K562 (cell line): ENCODE results near the gene RALGAPA2. TPM values are rescaled to one million over a fixed set of nuclear protein-coding genes. Genes with fewer than 3 reads are reported as not detected.

Experiments
- FUS ChIP-seq: fragments of 200-400 bp; formaldehyde crosslinking; optimal IDR thresholded peaks from 2 replicates; pipeline ENCODE3; 2017; ENCODE audit warnings: low read depth, low read length
- HLTF ChIP-seq: fragments of 450-650 bp; IDR thresholded peaks from 2 replicates; pipeline ENCODE4 v1.6.1; 2016
- ZFX ChIP-seq: sonication (generic); formaldehyde crosslinking; IDR thresholded peaks from 2 replicates; pipeline ENCODE4 v1.8.0; 2022; ENCODE audit warnings: mild to moderate bottlenecking, missing genetic modification reagents, moderate library complexity
- polyA plus RNA-seq, 8 experiments: library from polyadenylated mRNA; depleted of rRNA in 4 of 8; stranded (reverse) in 5 of 8; unstranded in 3 of 8; fragments of >200 nt; fragmentation: Nextera tagmentation in 2 of 8; fragmentation: Illumina TruSeq in 1 of 8; extraction: Ambion mirVana in 2 of 8; extraction: Trizol in 1 of 8; gene quantifications; 2 replicates each; pipeline versions ENCODE4 v1.2.1 to v1.2.3, GENCODE V29; 2011 to 2014; ENCODE audit warnings: inconsistent platforms in 1 of 8, missing spikeins in 1 of 8
- total RNA-seq, 7 experiments: library from RNA; depleted of rRNA in 6 of 7; stranded (reverse); fragments of >200 nt in 6 of 7; fragmentation: Illumina TruSeq in 2 of 7; extraction: Trizol in 2 of 7; gene quantifications; 2 replicates each; pipeline versions ENCODE4 v1.2.1 to v1.2.3, GENCODE V29; 2011 to 2021; ENCODE audit warnings: low replicate concordance in 1 of 7
- TF ChIP-seq, protein P1 (sequence below): fragments of 250-450 bp; sonication (Bioruptor Pico); IDR thresholded peaks from 2 replicates; pipeline ENCODE4 v1.4.0; 2020; ENCODE audit warnings: mild to moderate bottlenecking
- TF ChIP-seq, protein P2 (sequence below): sonication (generic); formaldehyde crosslinking; IDR thresholded peaks from 2 replicates; pipeline ENCODE4 v1.8.0; 2022; ENCODE audit warnings: mild to moderate bottlenecking, missing genetic modification reagents
- TF ChIP-seq, protein P3 (sequence below): fragments of 250-450 bp; sonication (Bioruptor Pico); IDR thresholded peaks from 2 replicates; pipeline ENCODE4 v1.5.0; 2021; ENCODE audit warnings: mild to moderate bottlenecking, moderate library complexity

Gene RALGAPA2
- total and polyA plus RNA-seq, 9 of the 15 experiments (the other 6 are each of a cell fraction or from before 2014, with no cell fraction given) = 0.35 to 2.7 (median 1.4) TPM

DNA sequence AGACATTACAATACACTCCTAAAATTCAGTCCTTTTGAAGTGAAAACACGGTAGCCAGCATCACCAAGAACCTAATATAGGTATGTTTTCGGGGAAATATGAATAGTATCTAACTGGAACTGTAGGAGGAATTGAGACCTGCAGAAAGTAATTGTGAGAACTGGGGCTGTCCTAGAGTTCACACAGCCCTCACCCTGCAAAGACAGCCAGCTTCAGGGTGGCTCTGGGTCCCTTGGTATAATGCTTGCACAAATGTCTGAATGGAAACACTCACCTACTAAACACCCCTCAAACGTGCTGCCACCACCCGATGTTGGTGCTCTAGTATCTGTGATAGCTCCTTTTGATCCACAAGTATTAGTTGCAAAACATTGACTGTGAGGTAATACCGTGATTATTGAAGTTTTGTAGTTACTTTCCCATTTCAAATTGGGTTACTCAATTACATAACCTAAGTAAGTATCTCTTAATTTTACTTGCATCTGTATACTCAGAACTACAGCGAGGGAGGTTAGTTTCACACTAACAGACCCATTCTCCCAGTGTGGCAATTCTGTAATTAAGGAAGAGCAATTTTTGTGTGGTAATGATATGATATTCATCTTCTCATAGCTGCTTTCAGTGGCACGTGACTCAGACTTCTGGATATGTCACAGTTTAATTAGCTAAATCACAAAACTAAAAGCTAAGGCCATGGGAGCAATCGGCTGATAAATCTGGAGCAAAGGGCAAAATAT is 215.0 kb downstream of the RALGAPA2 start (continued):
- TF ChIP-seq, protein P1, sequence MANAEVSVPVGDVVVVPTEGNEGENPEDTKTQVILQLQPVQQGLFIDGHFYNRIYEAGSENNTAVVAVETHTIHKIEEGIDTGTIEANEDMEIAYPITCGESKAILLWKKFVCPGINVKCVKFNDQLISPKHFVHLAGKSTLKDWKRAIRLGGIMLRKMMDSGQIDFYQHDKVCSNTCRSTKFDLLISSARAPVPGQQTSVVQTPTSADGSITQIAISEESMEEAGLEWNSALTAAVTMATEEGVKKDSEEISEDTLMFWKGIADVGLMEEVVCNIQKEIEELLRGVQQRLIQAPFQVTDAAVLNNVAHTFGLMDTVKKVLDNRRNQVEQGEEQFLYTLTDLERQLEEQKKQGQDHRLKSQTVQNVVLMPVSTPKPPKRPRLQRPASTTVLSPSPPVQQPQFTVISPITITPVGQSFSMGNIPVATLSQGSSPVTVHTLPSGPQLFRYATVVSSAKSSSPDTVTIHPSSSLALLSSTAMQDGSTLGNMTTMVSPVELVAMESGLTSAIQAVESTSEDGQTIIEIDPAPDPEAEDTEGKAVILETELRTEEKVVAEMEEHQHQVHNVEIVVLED (CRISPR knock-in tag) = no peak
- TF ChIP-seq, protein P2, sequence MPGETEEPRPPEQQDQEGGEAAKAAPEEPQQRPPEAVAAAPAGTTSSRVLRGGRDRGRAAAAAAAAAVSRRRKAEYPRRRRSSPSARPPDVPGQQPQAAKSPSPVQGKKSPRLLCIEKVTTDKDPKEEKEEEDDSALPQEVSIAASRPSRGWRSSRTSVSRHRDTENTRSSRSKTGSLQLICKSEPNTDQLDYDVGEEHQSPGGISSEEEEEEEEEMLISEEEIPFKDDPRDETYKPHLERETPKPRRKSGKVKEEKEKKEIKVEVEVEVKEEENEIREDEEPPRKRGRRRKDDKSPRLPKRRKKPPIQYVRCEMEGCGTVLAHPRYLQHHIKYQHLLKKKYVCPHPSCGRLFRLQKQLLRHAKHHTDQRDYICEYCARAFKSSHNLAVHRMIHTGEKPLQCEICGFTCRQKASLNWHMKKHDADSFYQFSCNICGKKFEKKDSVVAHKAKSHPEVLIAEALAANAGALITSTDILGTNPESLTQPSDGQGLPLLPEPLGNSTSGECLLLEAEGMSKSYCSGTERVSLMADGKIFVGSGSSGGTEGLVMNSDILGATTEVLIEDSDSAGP (CRISPR knock-in tag) = no peak
- TF ChIP-seq FUS (no peak), HLTF (no peak), ZFX (CRISPR knock-in tag) (no peak)
- TF ChIP-seq, protein P3, sequence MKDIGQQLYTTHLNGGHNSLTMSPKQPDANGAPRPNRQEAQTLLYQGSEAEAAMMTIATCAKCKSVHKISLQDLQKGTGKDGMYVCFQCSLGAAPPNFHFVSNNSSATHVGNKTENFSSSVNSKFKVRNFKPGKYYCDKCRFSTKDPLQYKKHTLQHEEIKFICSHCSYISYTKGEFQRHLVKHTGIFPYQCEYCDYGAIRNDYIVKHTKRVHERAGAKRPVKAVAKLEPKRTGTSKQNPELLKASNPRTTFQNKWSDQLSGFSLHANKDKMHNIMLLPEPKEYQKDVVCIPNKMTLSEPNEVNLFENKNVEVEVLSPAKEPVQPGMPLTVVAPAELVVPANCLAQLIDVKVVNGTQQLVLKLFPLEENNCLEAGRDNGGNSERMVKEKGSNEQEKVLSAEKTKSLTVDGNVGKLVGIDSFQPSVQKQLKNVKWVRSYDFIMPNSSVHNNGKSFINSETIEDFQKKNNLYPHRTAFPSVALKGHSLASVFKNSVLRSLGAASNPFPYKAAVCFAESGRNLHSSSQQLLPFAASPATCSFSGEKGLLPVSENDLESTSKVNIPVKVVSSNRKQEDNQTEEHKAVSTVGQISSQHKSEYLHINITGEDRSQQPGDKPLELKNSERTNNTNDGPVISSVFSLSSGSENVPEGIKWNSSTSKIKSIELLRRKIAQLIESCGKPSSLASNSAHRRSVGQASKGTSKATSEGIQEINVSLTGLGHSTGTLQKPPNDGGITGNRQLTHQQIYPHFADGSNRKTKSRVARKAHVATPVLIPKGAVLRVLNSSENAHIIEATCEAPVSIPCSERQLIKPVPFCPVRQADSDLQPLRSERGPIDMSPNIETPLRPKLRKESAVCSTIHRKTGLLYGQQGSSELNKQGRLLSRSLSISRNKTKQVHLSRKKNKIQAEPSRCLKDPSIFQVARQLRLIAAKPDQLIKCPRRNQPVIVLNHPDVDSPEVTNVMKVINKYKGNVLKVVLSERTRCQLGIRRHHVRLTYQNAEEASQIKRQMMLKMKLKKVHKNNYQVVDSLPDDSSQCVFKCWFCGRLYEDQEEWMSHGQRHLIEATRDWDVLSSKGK (CRISPR knock-in tag) = no peak
